Right renal pelvis (tissue), 4 donors: Measurements from ENCODE around the gene CBLN4. TPM values are rescaled to one million over a fixed set of nuclear protein-coding genes. Genes with fewer than 3 reads are reported as not detected.

Experiments
- DNase-seq, 4 donors: peaks; one replicate each; pipeline ENCODE4 v3.0.0-alpha.2; 2013; ENCODE audit warnings: low read depth in 4 of 4, low spot score in 3 of 4, missing footprints in 1 of 4
- polyA plus RNA-seq, 4 donors: library from polyadenylated mRNA; unstranded; fragments of 120-200 nt; gene quantifications; one replicate each; pipeline ENCODE4 v1.2.1, GENCODE V29; 2013; ENCODE audit not compliant: insufficient read length in 4 of 4

The CBLN4 gene
- polyA plus RNA-seq, 4 donors: 1.9 to 4.1 (median 3.0) TPM

DNA sequence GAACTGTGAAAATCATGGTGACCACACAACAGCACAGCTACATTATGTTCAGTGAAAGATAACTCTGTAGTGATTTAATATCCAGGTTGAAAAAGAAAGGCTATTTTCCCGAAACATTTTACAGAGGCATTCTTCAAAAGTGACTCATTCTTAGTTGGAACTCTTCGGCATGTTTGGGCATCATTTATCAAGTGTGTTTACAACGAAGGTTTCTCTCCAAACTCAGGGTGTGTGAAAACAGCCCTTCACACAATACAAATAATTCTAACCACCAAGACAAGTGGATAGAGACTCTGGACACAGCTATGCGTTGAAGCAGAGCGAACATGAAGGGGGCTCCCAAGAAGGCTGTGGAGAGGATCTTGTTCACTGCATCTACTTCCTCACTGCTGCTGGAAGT, 57.6 kb downstream of the CBLN4 start:
- no peak for DNase-seq

Other genes starting within 250 kb of the CBLN4 start
- not detected for gene MC3R, start 243.2 kb upstream of the CBLN4 start, polyA plus RNA-seq